Gastroesophageal sphincter (tissue), 4 donors: ENCODE measurements around the gene CEBPZ. TPM values are rescaled to one million over a fixed set of nuclear protein-coding genes. Genes with fewer than 3 reads are reported as not detected.

ENCODE experiments used
- ATAC-seq: fragments of 150-250 bp; one replicate; pipeline ENCODE4 v1.9.1; 2016; ENCODE audit warnings: mild to moderate bottlenecking, moderate library complexity
- H3K27ac ChIP-seq, 4 donors: fragments of 200-600 bp; sonication (generic) in 3 of 4; 1 replicate in 3 of 4; 2 replicates in 1 of 4; pipeline ENCODE4 v1.5.1; 2016 to 2019
- H3K27me3 ChIP-seq: fragments of 200-600 bp; sonication (generic); one replicate; pipeline ENCODE4 v1.5.1; 2019
- H3K36me3 ChIP-seq, 2 donors: fragments of 200-600 bp; sonication (generic); one replicate each; pipeline ENCODE4 v1.5.1; 2019; ENCODE audit warnings: control low read depth in 1 of 2
- H3K4me1 ChIP-seq, 3 donors: fragments of 200-600 bp; sonication (generic); 1 replicate in 2 of 3; 2 replicates in 1 of 3; pipeline ENCODE4 v1.5.1; 2016 to 2019; ENCODE audit warnings: control low read depth in 2 of 3
- H3K4me3 ChIP-seq, 2 donors: fragments of 200-600 bp; sonication (generic); one replicate each; pipeline ENCODE4 v1.5.1; 2019; ENCODE audit warnings: mild to moderate bottlenecking in 1 of 2, moderate library complexity in 1 of 2
- H3K9me3 ChIP-seq, 3 donors: fragments of 200-600 bp; sonication (generic); one replicate each; pipeline ENCODE4 v1.5.1; 2017 to 2019; ENCODE audit warnings: control low read depth in 2 of 3
- EP300 ChIP-seq: sonication (generic); formaldehyde crosslinking; IDR thresholded peaks from one replicate; pipeline ENCODE4 v1.6.1; 2017; ENCODE audit warnings: antibody characterized with exemption, mild to moderate bottlenecking
- POLR2A ChIP-seq, 2 donors: fragments of 450-650 bp; IDR thresholded peaks; one replicate each; pipeline ENCODE4 v1.6.1; 2017; ENCODE audit warnings: antibody characterized with exemption in 2 of 2, mild to moderate bottlenecking in 2 of 2, moderate library complexity in 1 of 2
- POLR2AphosphoS5 ChIP-seq: sonication (generic); formaldehyde crosslinking; IDR thresholded peaks from one replicate; pipeline ENCODE4 v1.6.1; 2017; ENCODE audit warnings: antibody characterized with exemption
- WGBS, 2 donors: methylation state at CpG; one replicate each; pipeline ENCODE4 v1.1.5; 2018; ENCODE audit warnings: low coverage in 1 of 2; 5-methylcytosine and 5-hydroxymethylcytosine counted together
- total RNA-seq, 4 donors: library from RNA; depleted of rRNA; stranded (reverse); fragments of >200 nt; gene quantifications; one replicate each; pipeline ENCODE4 v1.1.0, GENCODE V29; 2016
- TF ChIP-seq, protein P1 (sequence below), 4 experiments: fragments of 200-600 bp in 2 of 4; fragments of 450-650 bp in 2 of 4; sonication (generic) in 1 of 4; IDR thresholded peaks; one replicate each; pipeline ENCODE4 v1.5.1; 2017 to 2019; ENCODE audit warnings: antibody characterized with exemption in 4 of 4, mild to moderate bottlenecking in 2 of 4, moderate library complexity in 2 of 4

The CEBPZ gene
- total RNA-seq, 4 donors from 2014 or later, result 22.1 to 48.9 (median 41.8) TPM

GRCh38 chr2:37250869-37251740, 19.7 kb upstream of the CEBPZ start:
- no peak overlapping the region for H3K4me3 ChIP-seq
- H3K9me3 ChIP-seq, result no peaks in the 10 kb centered on the region
- no peak overlapping the region for H3K27ac ChIP-seq
- ATAC-seq, result no peak
- no peaks in the 10 kb centered on the region for H3K27me3 ChIP-seq
- H3K4me1 ChIP-seq, result no peaks in the 10 kb centered on the region
- WGBS, 2 donors, result 58 to 67% methylated on average over 5 of the region's 5 CpGs
- no peak for TF ChIP-seq EP300
- H3K36me3 ChIP-seq, result peaks cover 7 to 99% of the 10 kb centered on the region in 2 donors

DNA sequence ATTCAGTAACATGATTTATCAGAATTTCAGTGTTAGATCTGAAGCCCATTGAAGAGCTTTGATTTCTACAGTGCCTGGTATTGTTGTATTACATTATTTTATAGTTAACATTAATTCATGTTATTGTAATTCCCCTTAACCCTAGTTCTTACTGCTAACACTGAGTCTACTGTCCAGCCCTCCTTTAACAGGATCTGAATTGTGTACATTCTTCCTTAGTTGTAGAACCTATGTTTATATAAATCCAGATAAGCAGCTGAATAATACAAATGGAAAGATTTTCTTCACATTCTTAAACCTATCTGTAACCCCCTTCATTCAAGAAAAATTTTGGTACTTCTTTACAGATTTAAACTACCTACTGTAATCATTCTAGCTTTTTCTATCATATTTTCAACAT, 14.8 kb upstream of the CEBPZ start:
- no peak overlapping the region for H3K4me3 ChIP-seq
- H3K9me3 ChIP-seq, result no peaks in the 10 kb centered on the region
- no peak for ATAC-seq
- H3K36me3 ChIP-seq, result peaks cover 2 to 99% of the 10 kb centered on the region in 2 donors
- no peaks in the 10 kb centered on the region for H3K4me1 ChIP-seq
- TF ChIP-seq POLR2AphosphoS5, result no peak
- TF ChIP-seq, protein P1, sequence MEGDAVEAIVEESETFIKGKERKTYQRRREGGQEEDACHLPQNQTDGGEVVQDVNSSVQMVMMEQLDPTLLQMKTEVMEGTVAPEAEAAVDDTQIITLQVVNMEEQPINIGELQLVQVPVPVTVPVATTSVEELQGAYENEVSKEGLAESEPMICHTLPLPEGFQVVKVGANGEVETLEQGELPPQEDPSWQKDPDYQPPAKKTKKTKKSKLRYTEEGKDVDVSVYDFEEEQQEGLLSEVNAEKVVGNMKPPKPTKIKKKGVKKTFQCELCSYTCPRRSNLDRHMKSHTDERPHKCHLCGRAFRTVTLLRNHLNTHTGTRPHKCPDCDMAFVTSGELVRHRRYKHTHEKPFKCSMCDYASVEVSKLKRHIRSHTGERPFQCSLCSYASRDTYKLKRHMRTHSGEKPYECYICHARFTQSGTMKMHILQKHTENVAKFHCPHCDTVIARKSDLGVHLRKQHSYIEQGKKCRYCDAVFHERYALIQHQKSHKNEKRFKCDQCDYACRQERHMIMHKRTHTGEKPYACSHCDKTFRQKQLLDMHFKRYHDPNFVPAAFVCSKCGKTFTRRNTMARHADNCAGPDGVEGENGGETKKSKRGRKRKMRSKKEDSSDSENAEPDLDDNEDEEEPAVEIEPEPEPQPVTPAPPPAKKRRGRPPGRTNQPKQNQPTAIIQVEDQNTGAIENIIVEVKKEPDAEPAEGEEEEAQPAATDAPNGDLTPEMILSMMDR (IDR thresholded peaks at IDR 0.05), result no peak
- TF ChIP-seq POLR2A (IDR thresholded peaks at IDR 0.05), result no peak
- no peak for TF ChIP-seq EP300
- no peaks in the 10 kb centered on the region for H3K27me3 ChIP-seq
- H3K27ac ChIP-seq, result no peak overlapping the region

- TF ChIP-seq, protein P1 (IDR thresholded peaks at IDR 0.05), result no peak
- TF ChIP-seq POLR2A (IDR thresholded peaks at IDR 0.05) (no peak), EP300 (no peak), POLR2AphosphoS5 (no peak)
- Histone ChIP-seq H3K4me3 (no peak overlapping the region), H3K27me3 (no peaks in the 10 kb centered on the region), H3K36me3 (peaks cover 2 to 97% of the 10 kb centered on the region in 2 donors), H3K4me1 (no peaks in the 10 kb centered on the region), H3K9me3 (no peaks in the 10 kb centered on the region), H3K27ac (no peak overlapping the region)
- ATAC-seq, result no peak
- 92 to 97% methylated on average over 2 to 3 of the region's 3 CpGs for WGBS, 2 donors
Observed at GRCh38 chr2:37244755-37245154, 13.4 kb upstream of the CEBPZ start.

- no peak for ATAC-seq
Observed at GRCh38 chr2:37244017-37244416, 12.6 kb upstream of the CEBPZ start.

GRCh38 chr2:37243435-37243834, 12.0 kb upstream of the CEBPZ start:
- TF ChIP-seq POLR2AphosphoS5, result no peak
- TF ChIP-seq EP300, result no peak
- no peak for TF ChIP-seq POLR2A (IDR thresholded peaks at IDR 0.05)
- TF ChIP-seq, protein P1 (IDR thresholded peaks at IDR 0.05), result no peak
- 80 to 90% methylated on average over 4 of the region's 4 CpGs for WGBS, 2 donors
- H3K4me1 ChIP-seq, result no peaks in the 10 kb centered on the region
- no peaks in the 10 kb centered on the region for H3K27me3 ChIP-seq
- ATAC-seq, result no peak
- H3K9me3 ChIP-seq, result no peaks in the 10 kb centered on the region
- H3K27ac ChIP-seq, result no peak overlapping the region
- peaks cover 2 to 94% of the 10 kb centered on the region in 2 donors for H3K36me3 ChIP-seq
- no peak overlapping the region for H3K4me3 ChIP-seq

More at GRCh38 chr2:37244017-37244416, 12.6 kb upstream of the CEBPZ start:
- H3K4me3 ChIP-seq, result no peak overlapping the region
- 61 to 68% methylated on average over 4 of the region's 4 CpGs for WGBS, 2 donors
- TF ChIP-seq POLR2AphosphoS5 (no peak), EP300 (no peak), POLR2A (IDR thresholded peaks at IDR 0.05) (no peak)
- TF ChIP-seq, protein P1 (IDR thresholded peaks at IDR 0.05), result no peak
- H3K4me1 ChIP-seq, result no peaks in the 10 kb centered on the region
- H3K27me3 ChIP-seq, result no peaks in the 10 kb centered on the region
- no peaks in the 10 kb centered on the region for H3K9me3 ChIP-seq
- H3K27ac ChIP-seq, result no peak overlapping the region
- H3K36me3 ChIP-seq, result peaks cover 2 to 96% of the 10 kb centered on the region in 2 donors
